Esophagus squamous epithelium (tissue), 4 donors: ENCODE measurements around the gene NARS2.

Experiments used
- POLR2A ChIP-seq, 4 donors: fragments of 450-650 bp; IDR thresholded peaks; one replicate each; pipeline ENCODE4 v1.6.1; 2017; ENCODE audit warnings: antibody characterized with exemption in 4 of 4, mild to moderate bottlenecking in 4 of 4, moderate library complexity in 3 of 4
- TF ChIP-seq, protein P1 (sequence below), 6 experiments: fragments of 450-650 bp in 4 of 6; fragments of 200-600 bp in 2 of 6; sonication (generic) in 2 of 6; IDR thresholded peaks; one replicate each; pipeline ENCODE4 v1.5.1; 2016 to 2019; ENCODE audit warnings: antibody characterized with exemption in 6 of 6, mild to moderate bottlenecking in 4 of 6, moderate library complexity in 4 of 6

DNA sequence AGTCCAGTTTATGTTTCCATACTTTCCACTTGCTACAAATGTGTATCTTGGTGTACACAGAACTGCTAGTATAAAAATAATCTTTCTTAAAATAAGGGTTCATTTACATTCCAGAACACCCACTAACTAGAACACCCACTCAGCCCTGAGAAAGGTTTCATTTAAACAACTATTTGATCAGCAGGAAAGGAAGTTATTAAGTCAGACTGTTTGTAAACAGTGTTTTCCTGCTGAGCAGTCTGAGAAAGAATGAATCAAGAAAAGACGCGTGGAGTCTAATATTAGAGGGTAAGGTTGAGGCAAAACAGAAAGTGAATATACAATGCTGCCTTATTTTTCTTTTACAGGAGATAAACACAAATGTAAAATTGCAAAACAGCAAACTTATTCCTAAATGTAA, 32.7 kb downstream of the NARS2 start:
- no peak for TF ChIP-seq POLR2A (IDR thresholded peaks at IDR 0.05)
- TF ChIP-seq, protein P1, sequence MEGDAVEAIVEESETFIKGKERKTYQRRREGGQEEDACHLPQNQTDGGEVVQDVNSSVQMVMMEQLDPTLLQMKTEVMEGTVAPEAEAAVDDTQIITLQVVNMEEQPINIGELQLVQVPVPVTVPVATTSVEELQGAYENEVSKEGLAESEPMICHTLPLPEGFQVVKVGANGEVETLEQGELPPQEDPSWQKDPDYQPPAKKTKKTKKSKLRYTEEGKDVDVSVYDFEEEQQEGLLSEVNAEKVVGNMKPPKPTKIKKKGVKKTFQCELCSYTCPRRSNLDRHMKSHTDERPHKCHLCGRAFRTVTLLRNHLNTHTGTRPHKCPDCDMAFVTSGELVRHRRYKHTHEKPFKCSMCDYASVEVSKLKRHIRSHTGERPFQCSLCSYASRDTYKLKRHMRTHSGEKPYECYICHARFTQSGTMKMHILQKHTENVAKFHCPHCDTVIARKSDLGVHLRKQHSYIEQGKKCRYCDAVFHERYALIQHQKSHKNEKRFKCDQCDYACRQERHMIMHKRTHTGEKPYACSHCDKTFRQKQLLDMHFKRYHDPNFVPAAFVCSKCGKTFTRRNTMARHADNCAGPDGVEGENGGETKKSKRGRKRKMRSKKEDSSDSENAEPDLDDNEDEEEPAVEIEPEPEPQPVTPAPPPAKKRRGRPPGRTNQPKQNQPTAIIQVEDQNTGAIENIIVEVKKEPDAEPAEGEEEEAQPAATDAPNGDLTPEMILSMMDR (IDR thresholded peaks at IDR 0.05): no peak
